Fibroblast of mammary gland (primary cell): ENCODE data around the gene SERPINF2.
"Not testable (repeated sequence)": the region's sequence is repeated elsewhere in the genome, so short reads cannot be mapped to it uniquely, and the experiment has no call there.

Source experiments
- DNase-seq: peaks from one replicate; pipeline ENCODE4 v3.0.0-alpha.2; 2010; ENCODE audit warnings: low read depth
- H3K4me3 ChIP-seq: 2 replicates; pipeline ENCODE4 v1.5.1; 2011; ENCODE audit warnings: low read depth, mild to moderate bottlenecking, low read length, moderate library complexity; ENCODE audit not compliant: control insufficient read depth
- CTCF ChIP-seq: conservative IDR thresholded peaks from 2 replicates; pipeline ENCODE4 v1.5.1; 2011; ENCODE audit warnings: low read depth, low read length, inconsistent platforms; ENCODE audit not compliant: control insufficient read depth, insufficient read depth

Gene SERPINF2

GRCh38 chr17:1707107-1707506 is 35.6 kb upstream of the SERPINF2 start:
- H3K4me3 ChIP-seq: no peak overlapping the region
- TF ChIP-seq CTCF: no peak
- no peak for DNase-seq

- DNase-seq, H3K4me3 ChIP-seq: not testable (repeated sequence)
Measured at GRCh38 chr17:1708791-1709346, 33.8 kb upstream of the SERPINF2 start.

GRCh38 chr17:1709403-1709951 is 33.2 kb upstream of the SERPINF2 start:
- no peak for TF ChIP-seq CTCF
- peak overlapping the region; percentile 53 for H3K4me3 ChIP-seq
- DNase-seq: no peak

- peak; percentile 51 for DNase-seq
- no peak for TF ChIP-seq CTCF
- H3K4me3 ChIP-seq: peak within 1 kb of the TSS; percentile 53
Measured at GRCh38 chr17:1709971-1710806, 32.5 kb upstream of the SERPINF2 start, which contains the start of gene TLCD2. Gene TLCD2 (minus strand): TSS chr17:1710377. CDS start chr17:1710242, 135 bp downstream.

- peak overlapping the region; percentile 53 for H3K4me3 ChIP-seq
- no peak for TF ChIP-seq CTCF
- no peak for DNase-seq
Measured at GRCh38 chr17:1710807-1711553, 31.7 kb upstream of the SERPINF2 start.

- no peak overlapping the region for H3K4me3 ChIP-seq
- no peak for TF ChIP-seq CTCF
- no peak for DNase-seq
Measured at GRCh38 chr17:1711804-1712203, 30.9 kb upstream of the SERPINF2 start.
